ENCODE data around the gene THPO. TPM values are rescaled to one million over a fixed set of nuclear protein-coding genes. Genes with fewer than 3 reads are reported as not detected.

The THPO gene
- total and polyA plus RNA-seq, 2 experiments from 2014 or later = 0.14 to 1.9 TPM

GRCh38 chr3:184368116-184368515, 9.9 kb downstream of the THPO start:
- H3K4me3 ChIP-seq = no peak overlapping the region
- no peak for DNase-seq (ENCODE audit: low spot score)
- peaks cover 35% of the 10 kb centered on the region for H3K4me1 Mint-ChIP-seq
- H2AFZ ChIP-seq = no peak overlapping the region
- no peaks in the 10 kb centered on the region for H3K9me2 ChIP-seq (ENCODE audit: insufficient read depth)
- H3K27ac ChIP-seq (ENCODE audit: low read depth) = no peak overlapping the region
- TF ChIP-seq STAT1 (IDR thresholded peaks at IDR 0.05; ENCODE audit: unreplicated experiment) (no peak), CREB1 (CRISPR knock-in tag; IDR thresholded peaks at IDR 0.05; ENCODE audit: low read depth) (no peak), EZH2 (IDR thresholded peaks at IDR 0.05; ENCODE audit: low read depth, unreplicated experiment) (no peak), REST (IDR thresholded peaks at IDR 0.05; ENCODE audit: unreplicated experiment) (no peak), ZNF331 (CRISPR knock-in tag; IDR thresholded peaks at IDR 0.05; ENCODE audit: low read depth) (no peak), ETS1 (IDR thresholded peaks at IDR 0.05) (no peak), CTCF (conservative IDR thresholded peaks at IDR 0.05; ENCODE audit: low read depth in 2 of 2) (no peak), NANOG (IDR thresholded peaks at IDR 0.05; ENCODE audit: borderline replicate concordance) (no peak), ZNF462 (CRISPR knock-in tag; IDR thresholded peaks at IDR 0.05) (no peak), JUNB (IDR thresholded peaks at IDR 0.05; ENCODE audit: unreplicated experiment) (no peak), ZNF114 (CRISPR knock-in tag; IDR thresholded peaks at IDR 0.05) (no peak), EZH2phosphoT487 (IDR thresholded peaks at IDR 0.05; ENCODE audit: unreplicated experiment) (no peak), POLR2AphosphoS5 (IDR thresholded peaks at IDR 0.05; ENCODE audit: low read depth) (no peak)
- H3K36me3 Mint-ChIP-seq (ENCODE audit: low read depth) = peaks cover 57% of the 10 kb centered on the region
- H3K27me3 Mint-ChIP-seq (ENCODE audit: insufficient read depth, low read depth, poor library complexity) = peaks cover 14% of the 10 kb centered on the region
- no peaks in the 10 kb centered on the region for H3K27me3 ChIP-seq (ENCODE audit: insufficient read depth)
- H3K79me2 ChIP-seq (replicated peaks; ENCODE audit: insufficient read depth) = peaks cover 26% of the 10 kb centered on the region
- no peak for ATAC-seq
- no peak overlapping the region for H3K4me2 ChIP-seq
- peaks cover 24% of the 10 kb centered on the region for H3K36me3 ChIP-seq (ENCODE audit: insufficient read depth)
- H3K4me3 Mint-ChIP-seq = no peak overlapping the region
- peaks cover 17% of the 10 kb centered on the region; the same call in 1 of the 2 replicates for H4K20me1 ChIP-seq (replicated peaks; ENCODE audit: insufficient read depth)
- no peak overlapping the region for H3K27ac Mint-ChIP-seq
- peaks cover 22% of the 10 kb centered on the region for H3K4me1 ChIP-seq (ENCODE audit: insufficient read depth)
- H3F3A ChIP-seq (replicated peaks; ENCODE audit: low read depth) = peaks cover 11% of the 10 kb centered on the region; the same call in 1 of the 2 replicates
- peaks cover 2% of the 10 kb centered on the region; the same call in 1 of the 3 replicates for H3K9me3 Mint-ChIP-seq
